CD1c-positive myeloid dendritic cell (primary cell): ENCODE data around the gene SLC23A1.
"Not testable (repeated sequence)": the region's sequence is repeated elsewhere in the genome, so short reads cannot be mapped to it uniquely, and the experiment has no call there.

ENCODE experiments used
- DNase-seq: peaks from one replicate; pipeline ENCODE4 v3.0.0-alpha.2; 2016; ENCODE audit errors: extremely low spot score

SLC23A1 gene

DNA sequence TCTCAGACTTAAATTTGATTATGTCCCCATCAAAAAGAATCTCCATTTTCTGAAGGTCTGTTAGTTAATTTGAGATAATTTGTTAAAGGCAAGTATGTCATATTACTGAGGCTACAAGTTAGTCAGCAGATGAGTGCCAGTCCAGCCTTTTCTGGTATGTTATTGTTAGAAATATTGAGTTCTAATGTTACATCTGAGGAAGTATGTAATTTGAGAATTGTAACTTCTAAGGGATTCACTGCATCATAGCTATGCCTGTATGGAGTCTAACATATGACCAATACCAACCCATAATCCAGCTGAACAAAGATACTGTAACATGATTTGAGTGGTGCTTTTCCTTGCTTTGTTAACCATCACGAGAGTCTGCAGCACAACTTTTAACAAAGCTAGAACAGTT lies 13.9 kb downstream of the SLC23A1 start:
- no peak for DNase-seq

DNA sequence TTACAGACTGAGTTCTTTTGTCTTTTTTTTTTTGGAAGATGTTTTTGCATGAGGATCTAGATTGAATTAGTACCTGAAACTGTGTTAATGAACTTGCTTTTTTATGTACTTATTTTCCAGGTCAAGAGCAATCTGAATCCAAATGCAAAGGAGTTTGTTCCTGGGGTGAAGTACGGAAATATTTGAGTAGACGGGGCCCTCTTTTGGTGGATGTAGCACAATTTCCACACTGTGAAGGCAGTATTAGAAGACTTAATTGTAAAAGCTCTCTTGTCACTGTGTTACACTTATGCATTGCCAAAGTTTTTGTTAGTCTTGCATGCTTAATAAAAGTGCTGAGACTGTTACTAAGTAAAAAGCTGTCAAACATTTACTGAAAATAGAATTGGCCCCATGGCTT lies 14.5 kb downstream of the SLC23A1 start:
- DNase-seq, result no peak

DNA sequence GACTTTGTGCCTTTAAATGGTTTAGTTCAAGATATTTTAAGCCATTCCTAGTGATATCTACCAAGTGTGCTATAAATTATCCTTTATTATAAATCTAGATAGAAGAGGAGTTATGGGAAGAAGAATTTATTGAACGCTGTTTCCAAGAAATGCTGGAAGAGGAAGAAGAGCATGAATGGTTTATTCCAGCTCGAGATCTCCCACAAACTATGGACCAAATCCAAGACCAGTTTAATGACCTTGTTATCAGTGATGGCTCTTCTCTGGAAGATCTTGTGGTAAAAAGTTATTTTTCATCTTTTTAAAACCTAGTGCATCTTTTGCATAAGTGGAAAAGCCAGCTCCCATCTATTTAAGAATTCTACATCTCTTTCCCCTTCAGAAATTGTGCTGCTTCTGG lies 18.6 kb downstream of the SLC23A1 start:
- no peak for DNase-seq

DNA sequence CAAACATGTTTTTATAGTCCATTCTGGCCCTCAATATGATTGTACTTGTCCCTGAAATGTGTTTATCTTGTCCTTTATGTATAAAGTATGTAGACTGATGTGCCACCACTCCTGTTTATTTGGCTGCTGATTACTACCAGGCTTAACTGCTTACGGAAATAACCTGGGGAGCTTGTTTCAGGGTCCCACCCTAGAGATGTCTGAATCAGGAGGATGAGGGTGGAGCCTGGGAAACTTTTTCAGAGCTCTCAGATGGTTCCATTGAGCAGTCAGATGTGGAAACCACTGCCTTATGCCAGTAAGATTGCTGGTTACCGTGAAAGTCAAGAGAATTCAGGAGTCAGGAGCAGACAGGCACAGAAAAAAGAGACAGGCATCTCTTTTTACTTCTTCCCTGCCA lies 19.2 kb downstream of the SLC23A1 start:
- DNase-seq, result no peak

DNA sequence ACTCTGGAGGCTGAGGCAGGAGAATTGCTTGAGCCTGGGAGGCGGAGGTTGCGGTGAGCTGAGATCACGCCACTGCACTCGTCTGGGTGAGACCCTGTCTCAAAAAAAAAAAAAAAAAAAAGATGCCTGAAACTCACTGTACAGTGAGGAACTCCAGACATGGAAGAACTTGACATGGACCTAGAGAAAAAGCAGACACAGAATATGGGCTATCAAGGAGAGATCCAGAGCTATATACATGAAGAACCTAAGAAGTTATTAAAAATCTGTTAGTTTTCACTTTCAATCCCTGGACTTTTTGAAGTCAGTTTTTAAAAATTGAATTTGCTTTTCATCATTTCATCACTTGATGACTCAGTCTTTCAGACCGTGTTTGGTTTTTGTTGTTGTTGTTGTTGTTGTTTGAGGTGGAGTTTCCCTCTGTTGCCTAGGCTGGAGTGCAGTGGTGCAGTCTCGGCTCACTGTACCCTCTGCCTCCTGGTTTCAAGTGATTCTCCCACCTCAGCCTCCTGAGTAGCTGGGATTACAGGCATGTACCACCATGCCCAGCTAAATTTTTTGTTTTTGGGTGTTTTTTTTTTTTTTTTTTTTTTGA lies 21.2 kb downstream of the SLC23A1 start:
- no peak for DNase-seq

- no peak for DNase-seq
Observed at GRCh38 chr5:139360384-139360783, 22.7 kb downstream of the SLC23A1 start.

- DNase-seq, result no peak
Observed at GRCh38 chr5:139358064-139358463, 25.0 kb downstream of the SLC23A1 start.

GRCh38 chr5:139355900-139356299 lies 27.2 kb downstream of the SLC23A1 start:
- DNase-seq, result not testable (repeated sequence)

DNA sequence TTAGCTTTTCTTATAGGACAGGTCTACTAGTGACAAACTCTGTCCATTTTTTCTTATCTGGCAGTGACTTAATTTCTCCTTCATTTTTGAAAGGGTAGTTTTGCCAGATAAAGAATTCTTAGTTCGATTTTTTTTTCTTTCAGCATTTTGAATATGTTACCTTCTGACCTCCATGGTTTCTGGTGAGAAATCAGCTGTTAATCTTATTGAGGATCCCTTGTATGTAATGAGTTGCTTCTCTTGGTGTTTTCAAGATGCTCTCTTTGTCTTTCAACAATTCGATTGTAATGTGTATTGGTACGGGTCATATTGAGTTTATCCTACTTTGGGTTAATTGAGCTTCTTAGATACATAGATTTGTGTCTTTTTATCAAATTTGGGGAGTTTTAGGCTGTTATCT lies 28.9 kb downstream of the SLC23A1 start:
- no peak for DNase-seq

DNA sequence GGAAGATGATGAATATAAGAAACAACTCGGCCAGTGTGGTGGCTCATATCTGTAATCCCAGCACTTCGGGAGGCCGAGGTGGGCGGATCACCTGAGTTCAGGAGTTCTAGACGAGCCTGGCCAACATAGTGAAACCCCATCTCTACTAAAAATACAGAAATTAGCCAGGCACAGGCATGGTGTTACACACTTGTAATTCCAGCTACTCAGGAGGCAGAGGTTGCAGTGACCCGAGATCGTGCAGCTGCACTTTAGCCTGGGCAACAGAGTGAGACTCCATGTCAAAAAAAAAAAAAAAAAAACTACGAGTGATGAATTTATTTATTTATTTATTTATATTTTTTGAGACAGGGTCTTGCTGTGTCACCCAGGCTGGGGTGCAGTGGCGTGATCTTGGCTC lies 35.2 kb downstream of the SLC23A1 start:
- DNase-seq, result not testable (repeated sequence)

DNA sequence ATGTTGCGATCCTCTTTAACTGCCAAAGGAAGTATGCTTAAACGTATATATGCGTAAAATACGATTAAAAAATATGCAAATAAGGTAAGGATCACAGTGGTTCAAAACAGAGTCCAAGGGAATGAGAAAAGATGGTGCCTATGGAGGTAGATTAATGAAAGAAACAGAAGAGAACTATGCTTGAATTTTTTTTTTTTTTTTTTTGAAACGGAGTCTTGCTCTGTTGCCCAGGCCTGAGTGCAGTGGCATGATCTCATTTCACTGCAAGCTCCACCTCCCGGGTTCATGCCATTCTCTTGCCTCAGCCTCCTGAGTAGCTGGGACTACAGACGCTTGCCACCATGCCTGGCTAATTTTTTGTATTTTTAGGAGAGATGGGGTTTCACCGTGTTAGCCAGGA lies 37.7 kb downstream of the SLC23A1 start:
- not testable (repeated sequence) for DNase-seq

DNA sequence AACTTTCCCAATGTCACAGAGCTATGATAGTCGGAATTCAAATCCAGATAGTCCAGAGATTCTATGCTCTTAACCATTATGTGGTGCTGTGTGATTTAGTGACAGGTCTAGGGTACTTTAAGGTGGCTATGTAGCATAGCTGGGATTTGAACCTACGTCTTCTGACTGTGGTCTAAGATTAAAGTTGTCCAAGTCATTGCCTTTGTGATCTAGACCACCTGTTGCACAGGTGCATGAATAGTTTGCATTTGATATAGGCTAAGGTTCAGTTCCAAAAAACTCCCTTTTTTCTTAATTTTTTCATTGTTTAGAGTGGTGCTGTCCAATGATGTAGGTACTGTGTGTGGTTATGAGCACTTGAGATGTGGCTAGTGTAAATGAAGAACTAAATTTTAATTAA lies 38.9 kb downstream of the SLC23A1 start:
- DNase-seq, result no peak

DNA sequence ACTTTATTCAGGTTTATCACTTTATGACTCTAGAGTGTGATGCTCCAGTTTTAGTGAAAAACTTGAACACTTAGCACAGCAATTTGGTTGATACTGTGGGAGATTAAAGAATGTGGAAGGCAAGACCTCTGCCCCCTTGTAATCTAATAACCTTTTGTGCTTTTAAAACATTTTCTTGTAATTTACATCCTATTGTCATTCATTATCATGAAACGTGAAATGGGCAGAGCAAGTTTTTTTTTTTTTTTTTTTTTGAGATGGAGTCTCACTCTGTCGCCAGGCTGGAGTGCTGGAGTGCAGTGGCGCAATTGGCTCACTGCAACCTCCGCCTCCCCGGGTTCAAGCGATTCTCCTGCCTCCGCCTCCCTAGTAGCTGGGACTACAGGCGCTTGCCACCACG lies 39.6 kb downstream of the SLC23A1 start:
- no peak for DNase-seq

GRCh38 chr5:139342423-139342723 lies 40.7 kb downstream of the SLC23A1 start:
- DNase-seq, result no peak

DNA sequence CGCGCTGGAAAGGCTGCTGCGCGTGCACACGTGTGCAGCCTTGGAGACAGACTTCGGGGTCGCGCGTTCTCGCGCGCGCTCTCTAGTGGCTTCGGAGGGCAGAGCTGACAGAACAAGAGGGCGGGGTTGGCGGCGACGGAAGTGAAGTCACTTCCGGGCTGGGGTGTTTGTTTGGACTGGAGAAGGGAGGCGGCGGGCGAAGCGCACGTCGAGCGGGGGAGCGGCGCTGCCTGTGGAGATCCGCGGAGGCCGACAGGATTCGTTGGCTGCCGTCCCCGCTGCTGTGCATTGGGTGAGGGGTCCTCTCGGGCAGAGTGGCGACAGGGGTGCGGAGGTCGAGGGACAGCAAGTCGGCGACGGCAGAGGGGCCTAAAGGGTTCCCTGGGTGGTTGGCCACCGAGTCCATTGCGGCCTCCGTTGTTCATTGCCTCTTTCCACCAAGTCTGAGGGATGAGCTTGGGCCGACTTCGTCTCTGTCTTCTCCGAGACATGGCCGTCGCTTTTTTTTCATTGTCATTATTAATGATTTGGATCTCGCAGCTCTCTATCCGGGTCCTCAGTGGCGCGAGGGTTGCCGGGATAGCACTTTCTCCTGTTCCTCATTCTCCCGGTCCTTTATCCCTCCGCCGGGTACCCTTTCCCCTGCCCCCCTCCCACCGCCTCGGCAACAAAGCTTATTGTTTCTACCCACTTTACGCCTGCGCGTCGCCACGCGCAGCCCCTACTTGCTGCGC lies 41.2 kb downstream of the SLC23A1 start, which contains the start of gene PAIP2:
Gene PAIP2, plus strand, starts transcription at position 166 of the 734 bp plus-strand sequence. CDS start 21,931 bp downstream, outside the sequence.
- DNase-seq, result peak; percentile 98

- no peak for DNase-seq
Observed at GRCh38 chr5:139341187-139341688, 41.9 kb downstream of the SLC23A1 start.

- no peak for DNase-seq
Observed at GRCh38 chr5:139340051-139340450, 43.0 kb downstream of the SLC23A1 start.

DNA sequence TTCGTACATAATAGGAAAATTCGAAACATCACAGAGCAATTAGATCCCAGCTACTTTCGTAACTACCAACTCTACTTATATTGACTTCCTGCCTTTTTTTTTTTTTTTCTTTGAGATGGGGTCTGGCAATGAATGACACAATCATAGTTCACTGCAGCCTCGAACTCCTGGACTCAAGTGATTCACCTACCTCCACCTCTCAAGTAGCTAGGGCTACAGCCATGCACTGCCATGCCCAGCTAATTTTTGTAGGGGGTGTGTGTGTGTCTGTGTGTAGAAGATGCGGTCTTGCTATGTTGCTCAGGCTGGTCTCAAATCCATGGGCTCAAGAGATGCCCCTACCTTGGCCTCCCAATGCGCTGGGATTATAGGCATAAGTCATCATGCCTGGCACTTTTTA lies 47.3 kb downstream of the SLC23A1 start:
- no peak for DNase-seq
